ENCODE results near the gene SDCBP2.

The SDCBP2 gene

DNA sequence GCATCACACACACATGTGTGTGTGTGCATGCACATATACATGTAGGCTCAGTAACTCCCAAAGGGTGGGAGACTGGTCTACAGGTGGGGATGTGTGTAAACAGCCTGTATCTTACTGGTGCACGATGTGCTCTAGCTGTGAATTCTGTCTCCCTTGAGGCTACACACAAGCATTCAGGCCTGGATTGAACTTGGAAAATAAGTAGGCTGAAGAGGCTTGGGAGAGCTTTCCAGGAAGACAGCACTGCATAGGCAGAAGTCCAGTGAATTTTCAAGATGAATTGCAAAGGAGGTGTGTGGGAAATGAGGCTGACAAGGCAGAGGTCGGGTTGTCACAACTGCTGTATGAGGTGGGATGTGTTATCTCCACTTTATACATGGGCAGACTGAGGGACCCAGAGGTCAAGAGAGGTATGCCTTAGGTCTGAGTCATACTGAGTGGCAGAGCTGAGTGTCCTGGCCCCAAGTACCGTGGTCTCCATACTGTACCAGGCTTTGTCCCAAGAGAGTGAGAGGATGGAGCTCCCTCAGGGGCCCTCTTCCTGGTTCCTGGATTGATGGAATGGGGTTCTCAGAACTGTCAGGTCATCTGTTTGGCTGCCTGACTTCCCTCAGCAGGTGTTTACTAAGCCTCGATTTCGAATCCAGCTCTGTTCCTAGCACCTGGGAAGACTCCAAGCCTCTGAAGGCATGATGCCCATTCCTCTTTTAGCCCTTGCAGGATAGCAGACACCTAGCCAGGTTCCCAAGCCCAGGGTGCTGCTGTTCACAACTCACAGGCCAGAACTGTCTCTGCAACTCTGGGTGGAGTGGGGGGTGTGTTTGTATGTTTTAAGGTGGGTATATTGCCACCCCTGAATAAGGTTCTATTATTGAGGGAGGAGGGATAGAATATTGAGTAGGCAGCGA lies 48.5 kb downstream of the SDCBP2 start:
- H3K9ac ChIP-seq (ENCODE audit: low read length), result no peak overlapping the region
- no peaks in the 10 kb centered on the region for H3K9me3 ChIP-seq (ENCODE audit: control insufficient read depth, insufficient read depth, low read depth, low read length)
- no peaks in the 10 kb centered on the region for H3K36me3 ChIP-seq (ENCODE audit: control insufficient read depth, insufficient read depth, low read length)
- no peak overlapping the region for H3K4me3 ChIP-seq (ENCODE audit: low read depth, low read length)
- H3K27me3 ChIP-seq (ENCODE audit: control insufficient read depth, insufficient read depth, low read length), result no peaks in the 10 kb centered on the region
- no peak overlapping the region for H3K27ac ChIP-seq (ENCODE audit: low read depth, low read length)
- no peaks in the 10 kb centered on the region for H3K4me1 ChIP-seq (ENCODE audit: control insufficient read depth, insufficient read depth, low read length)

DNA sequence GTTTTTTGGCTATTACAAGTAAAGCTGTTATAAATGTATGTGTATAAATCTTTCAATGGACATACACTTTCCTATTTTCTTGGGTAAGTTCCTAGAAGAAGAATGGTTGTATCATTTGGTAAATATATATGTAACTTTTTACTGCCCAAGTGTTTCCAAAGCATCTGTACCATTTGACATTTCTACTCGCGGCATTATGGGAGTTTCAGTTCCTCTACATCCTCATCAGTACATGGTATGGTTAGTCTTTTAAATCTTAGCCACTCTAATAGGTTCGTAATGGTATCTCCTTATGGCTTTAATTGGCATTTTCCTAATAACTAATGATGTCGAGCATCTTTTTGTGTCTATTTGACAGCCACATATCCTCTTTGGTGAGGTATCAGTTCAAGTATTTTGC lies 49.9 kb downstream of the SDCBP2 start:
- Histone ChIP-seq H3K27ac (ENCODE audit: low read depth, low read length) (no peak overlapping the region), H3K4me3 (ENCODE audit: low read depth, low read length) (no peak overlapping the region), H3K9me3 (ENCODE audit: control insufficient read depth, insufficient read depth, low read depth, low read length) (no peaks in the 10 kb centered on the region), H3K27me3 (ENCODE audit: control insufficient read depth, insufficient read depth, low read length) (no peaks in the 10 kb centered on the region), H3K4me1 (ENCODE audit: control insufficient read depth, insufficient read depth, low read length) (no peaks in the 10 kb centered on the region), H3K36me3 (ENCODE audit: control insufficient read depth, insufficient read depth, low read length) (no peaks in the 10 kb centered on the region), H3K9ac (ENCODE audit: low read length) (no peak overlapping the region)

DNA sequence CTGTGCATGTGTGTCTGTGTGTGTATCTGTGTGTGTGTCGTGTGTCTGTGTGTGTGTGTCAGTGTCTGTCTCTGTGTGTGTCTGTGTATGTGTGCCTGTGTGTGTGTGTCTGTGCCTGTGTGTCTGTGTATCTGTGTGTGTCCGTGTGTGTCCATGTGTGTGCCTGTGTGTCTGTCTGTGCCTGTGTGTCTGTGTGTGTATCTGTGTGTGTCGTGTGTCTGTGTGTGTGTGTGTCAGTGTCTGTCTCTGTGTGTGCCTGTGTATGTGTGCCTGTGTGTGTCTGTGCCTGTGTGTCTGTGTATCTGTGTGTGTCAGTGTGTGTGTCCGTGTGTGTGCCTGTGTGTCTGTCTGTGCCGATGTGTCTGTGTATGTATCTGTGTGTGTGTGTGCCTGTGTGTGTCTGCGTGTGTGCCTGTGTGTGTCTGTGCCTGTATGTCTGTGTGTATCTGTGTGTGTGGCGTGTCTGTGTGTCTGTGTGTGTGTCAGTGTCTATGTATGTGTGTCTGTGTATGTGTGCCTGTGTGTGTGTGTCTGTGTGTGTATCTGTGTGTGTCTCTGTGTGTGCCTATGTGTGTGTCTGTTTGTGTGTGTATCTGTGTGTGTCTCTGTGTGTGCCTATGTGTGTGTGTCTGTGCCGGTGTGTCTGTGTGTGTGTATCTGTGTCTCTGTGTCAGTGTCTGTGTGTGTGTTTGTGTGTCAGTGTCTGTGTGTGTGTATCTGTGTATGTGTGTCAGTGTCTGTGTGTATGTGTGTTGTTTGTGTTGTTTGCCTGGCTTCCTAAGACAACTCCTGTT lies 51.2 kb downstream of the SDCBP2 start:
- H3K27me3 ChIP-seq (ENCODE audit: control insufficient read depth, insufficient read depth, low read length), result no peaks in the 10 kb centered on the region
- H3K36me3 ChIP-seq (ENCODE audit: control insufficient read depth, insufficient read depth, low read length), result no peaks in the 10 kb centered on the region

DNA sequence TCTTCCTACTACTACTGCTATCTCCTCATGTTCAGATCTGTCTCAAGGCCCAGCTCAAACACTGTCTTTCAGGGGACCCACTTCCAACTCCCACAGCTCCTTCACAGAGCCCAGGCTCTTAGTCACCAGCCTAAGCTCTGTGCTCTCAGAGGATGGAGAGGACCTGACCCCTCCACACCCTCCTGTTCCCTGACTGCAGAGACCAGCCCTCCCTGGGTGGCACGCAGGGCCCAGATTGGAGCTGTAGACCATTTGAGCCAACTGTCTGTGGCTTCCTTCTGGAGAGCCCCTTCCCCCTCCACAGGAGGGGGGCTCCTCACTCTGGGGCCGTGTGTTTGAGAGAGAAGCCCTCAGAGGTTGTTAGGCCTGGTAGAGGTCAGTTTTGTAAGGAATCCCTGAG lies 53.0 kb downstream of the SDCBP2 start:
- no peaks in the 10 kb centered on the region for H3K9me3 ChIP-seq (ENCODE audit: control insufficient read depth, insufficient read depth, low read depth, low read length)
- no peak overlapping the region for H3K4me3 ChIP-seq (ENCODE audit: low read depth, low read length)
- H3K36me3 ChIP-seq (ENCODE audit: control insufficient read depth, insufficient read depth, low read length), result no peaks in the 10 kb centered on the region
- no peak overlapping the region for H3K27ac ChIP-seq (ENCODE audit: low read depth, low read length)
- H3K27me3 ChIP-seq (ENCODE audit: control insufficient read depth, insufficient read depth, low read length), result no peaks in the 10 kb centered on the region
- H3K9ac ChIP-seq (ENCODE audit: low read length), result no peak overlapping the region
- H3K4me1 ChIP-seq (ENCODE audit: control insufficient read depth, insufficient read depth, low read length), result no peaks in the 10 kb centered on the region

More for the DNA sequence above, 51.2 kb downstream of the SDCBP2 start:
- no peak overlapping the region for H3K4me3 ChIP-seq (ENCODE audit: low read depth, low read length)
- no peaks in the 10 kb centered on the region for H3K4me1 ChIP-seq (ENCODE audit: control insufficient read depth, insufficient read depth, low read length)
- H3K27ac ChIP-seq (ENCODE audit: low read depth, low read length), result no peak overlapping the region
- no peak overlapping the region for H3K9ac ChIP-seq (ENCODE audit: low read length)
- H3K9me3 ChIP-seq (ENCODE audit: control insufficient read depth, insufficient read depth, low read depth, low read length), result no peaks in the 10 kb centered on the region

DNA sequence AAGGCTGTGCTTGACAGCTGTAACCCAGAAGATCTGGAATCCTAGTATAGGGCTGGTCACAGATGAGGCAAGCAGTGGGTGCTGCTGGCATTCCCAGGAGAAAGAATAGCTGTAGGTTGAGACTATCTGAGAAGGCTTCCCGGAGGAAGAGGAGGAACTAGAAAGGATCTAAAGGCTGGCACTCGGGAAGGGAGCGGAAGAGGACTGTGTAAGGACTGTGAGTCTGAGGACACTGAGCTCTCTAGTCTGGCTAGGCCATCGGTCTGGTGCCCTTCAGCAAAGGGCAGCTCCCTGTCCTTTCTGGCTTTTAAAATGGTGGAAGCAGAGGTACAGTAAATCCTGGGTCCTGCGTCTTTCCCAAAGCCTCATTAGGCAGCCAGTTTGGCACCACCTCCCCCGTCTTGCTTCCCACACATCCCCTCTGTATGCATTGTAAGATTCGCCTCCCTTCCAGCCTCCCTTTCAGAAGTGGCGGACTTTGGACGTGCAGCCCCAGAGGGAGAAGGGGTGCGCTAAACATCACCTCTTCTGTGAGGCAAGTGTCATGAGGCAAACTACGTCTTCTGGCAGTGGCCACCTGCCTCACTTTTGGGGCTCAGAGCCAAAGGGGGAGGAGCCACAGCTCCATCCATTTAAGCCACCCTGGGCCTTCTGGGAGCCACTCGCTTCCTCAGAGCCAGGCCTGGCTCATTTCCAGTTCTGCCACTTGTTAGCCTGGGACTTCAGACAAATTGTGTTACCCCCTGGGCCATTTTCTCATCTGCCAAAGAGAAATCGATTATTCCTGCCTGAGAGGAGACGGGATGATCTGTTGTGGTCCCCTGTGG lies 54.2 kb downstream of the SDCBP2 start:
- H3K27ac ChIP-seq (ENCODE audit: low read depth, low read length), result no peak overlapping the region
- no peak overlapping the region for H3K9ac ChIP-seq (ENCODE audit: low read length)
- H3K9me3 ChIP-seq (ENCODE audit: control insufficient read depth, insufficient read depth, low read depth, low read length), result no peaks in the 10 kb centered on the region
- no peaks in the 10 kb centered on the region for H3K36me3 ChIP-seq (ENCODE audit: control insufficient read depth, insufficient read depth, low read length)
- no peaks in the 10 kb centered on the region for H3K27me3 ChIP-seq (ENCODE audit: control insufficient read depth, insufficient read depth, low read length)
- H3K4me1 ChIP-seq (ENCODE audit: control insufficient read depth, insufficient read depth, low read length), result no peaks in the 10 kb centered on the region
- H3K4me3 ChIP-seq (ENCODE audit: low read depth, low read length), result no peak overlapping the region

DNA sequence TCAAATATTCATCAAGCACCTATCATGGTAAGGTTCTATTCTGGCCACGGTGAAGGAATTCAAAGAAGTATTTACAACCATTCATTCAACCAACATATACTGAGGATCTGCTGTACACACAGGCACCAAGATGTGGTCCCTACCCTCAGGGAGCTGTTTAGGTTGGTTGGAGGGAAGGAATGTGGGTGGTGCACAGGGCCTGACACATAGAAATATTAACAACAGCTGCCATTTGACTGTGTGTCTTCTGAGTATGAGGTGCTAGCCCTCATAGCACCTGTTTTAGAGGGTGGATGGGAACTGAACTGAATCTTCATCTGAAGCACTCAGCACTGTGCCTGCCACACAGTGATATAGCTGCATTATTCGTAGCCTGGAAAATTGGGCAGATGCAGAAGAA lies 55.6 kb downstream of the SDCBP2 start:
- Histone ChIP-seq H3K27me3 (ENCODE audit: control insufficient read depth, insufficient read depth, low read length) (no peaks in the 10 kb centered on the region), H3K36me3 (ENCODE audit: control insufficient read depth, insufficient read depth, low read length) (no peaks in the 10 kb centered on the region), H3K4me1 (ENCODE audit: control insufficient read depth, insufficient read depth, low read length) (no peaks in the 10 kb centered on the region), H3K9ac (ENCODE audit: low read length) (no peak overlapping the region), H3K9me3 (ENCODE audit: control insufficient read depth, insufficient read depth, low read depth, low read length) (no peaks in the 10 kb centered on the region), H3K27ac (ENCODE audit: low read depth, low read length) (no peak overlapping the region), H3K4me3 (ENCODE audit: low read depth, low read length) (no peak overlapping the region)

DNA sequence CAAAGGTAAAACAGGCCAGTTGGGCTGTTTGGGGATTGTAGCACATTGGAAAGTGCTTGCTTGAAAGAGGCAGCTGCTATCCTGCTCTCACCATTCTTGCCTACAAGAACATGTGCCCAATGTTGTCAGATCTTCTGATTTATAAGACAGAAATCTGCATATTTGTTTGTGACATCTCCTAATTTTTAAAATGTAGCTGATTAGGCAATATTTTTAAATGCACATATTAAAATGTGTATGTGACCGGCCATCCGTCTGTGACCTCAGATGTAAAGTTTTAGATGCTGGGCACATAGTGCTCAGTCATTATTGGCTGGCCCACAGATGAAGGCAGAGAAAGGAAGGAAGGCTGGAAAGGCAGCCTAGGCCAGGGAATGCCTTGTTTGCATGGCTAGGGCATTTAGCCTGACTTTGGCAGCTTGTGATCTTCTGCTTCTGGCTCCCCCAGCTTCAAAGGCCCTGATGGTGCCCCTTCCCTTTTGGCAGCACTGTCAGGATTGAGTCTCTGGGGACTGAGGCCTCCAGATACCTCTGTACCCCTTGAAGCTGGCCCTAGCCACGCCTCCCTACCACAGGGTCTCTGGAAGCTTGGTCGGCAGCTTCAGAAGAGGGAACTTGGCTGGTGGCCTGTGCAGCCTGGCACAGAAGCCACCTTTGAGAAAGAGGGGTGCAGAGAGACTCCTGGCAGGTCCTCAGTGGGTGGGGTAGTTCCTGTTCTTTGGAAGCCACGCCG lies 56.4 kb downstream of the SDCBP2 start:
- 0 out of 2 replicates have a peak, but pooled peaks cover under 1% of the 10 kb centered on the region for H3K4me1 ChIP-seq (ENCODE audit: control insufficient read depth, insufficient read depth, low read length)
- H3K36me3 ChIP-seq (ENCODE audit: control insufficient read depth, insufficient read depth, low read length), result no peaks in the 10 kb centered on the region
- no peaks in the 10 kb centered on the region for H3K9me3 ChIP-seq (ENCODE audit: control insufficient read depth, insufficient read depth, low read depth, low read length)
- no peaks in the 10 kb centered on the region for H3K27me3 ChIP-seq (ENCODE audit: control insufficient read depth, insufficient read depth, low read length)
- no peak overlapping the region for H3K4me3 ChIP-seq (ENCODE audit: low read depth, low read length)
- no peak overlapping the region for H3K27ac ChIP-seq (ENCODE audit: low read depth, low read length)
- H3K9ac ChIP-seq (ENCODE audit: low read length), result no peak overlapping the region

DNA sequence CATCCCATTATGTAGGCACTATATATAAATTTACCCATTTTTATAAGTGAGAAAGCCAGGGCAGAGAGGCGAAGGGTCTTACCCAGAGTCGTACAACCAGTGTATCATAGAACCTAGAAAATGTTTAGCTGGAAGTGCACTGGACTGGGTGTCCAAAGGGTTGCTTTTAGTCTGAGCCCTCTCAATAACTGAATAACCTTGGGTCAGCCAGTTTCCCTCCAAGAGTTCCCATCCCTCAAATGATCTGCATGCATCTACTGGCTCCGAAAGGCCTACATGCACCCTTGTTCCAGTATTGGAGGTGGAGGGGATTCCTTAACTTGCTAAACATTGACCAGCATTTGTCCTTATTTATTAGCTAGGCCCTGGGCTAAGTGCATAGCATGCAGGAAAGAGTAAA lies 59.1 kb downstream of the SDCBP2 start:
- H3K9ac ChIP-seq (ENCODE audit: low read length), result no peak overlapping the region
- H3K9me3 ChIP-seq (ENCODE audit: control insufficient read depth, insufficient read depth, low read depth, low read length), result no peaks in the 10 kb centered on the region
- no peaks in the 10 kb centered on the region for H3K27me3 ChIP-seq (ENCODE audit: control insufficient read depth, insufficient read depth, low read length)
- no peak overlapping the region for H3K4me3 ChIP-seq (ENCODE audit: low read depth, low read length)
- H3K4me1 ChIP-seq (ENCODE audit: control insufficient read depth, insufficient read depth, low read length), result peaks cover 17% of the 10 kb centered on the region
- no peaks in the 10 kb centered on the region for H3K36me3 ChIP-seq (ENCODE audit: control insufficient read depth, insufficient read depth, low read length)
- no peak overlapping the region for H3K27ac ChIP-seq (ENCODE audit: low read depth, low read length)

DNA sequence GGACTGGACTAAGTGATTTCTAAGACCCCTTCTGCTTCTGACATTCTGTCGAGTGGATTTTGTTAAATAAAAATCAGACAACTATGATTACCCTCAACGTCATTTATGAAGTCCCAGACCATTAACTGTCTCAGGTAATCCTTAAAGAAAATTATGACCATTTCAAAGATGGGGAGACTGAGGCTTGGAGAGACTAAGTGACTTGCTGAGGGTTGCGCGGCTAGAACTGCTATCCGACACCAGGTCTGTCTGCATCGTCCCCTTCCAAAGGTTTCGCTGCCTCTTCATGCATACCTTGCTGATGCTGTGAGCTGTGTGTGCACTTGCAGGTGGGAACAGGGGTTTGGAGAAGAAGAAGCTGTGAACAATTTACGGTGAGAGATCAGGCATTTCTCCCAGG lies 59.7 kb downstream of the SDCBP2 start:
- no peak overlapping the region for H3K9ac ChIP-seq (ENCODE audit: low read length)
- no peak overlapping the region for H3K4me3 ChIP-seq (ENCODE audit: low read depth, low read length)
- no peak overlapping the region for H3K27ac ChIP-seq (ENCODE audit: low read depth, low read length)
- H3K4me1 ChIP-seq (ENCODE audit: control insufficient read depth, insufficient read depth, low read length), result peaks cover 17% of the 10 kb centered on the region
- H3K9me3 ChIP-seq (ENCODE audit: control insufficient read depth, insufficient read depth, low read depth, low read length), result no peaks in the 10 kb centered on the region
- H3K27me3 ChIP-seq (ENCODE audit: control insufficient read depth, insufficient read depth, low read length), result no peaks in the 10 kb centered on the region
- no peaks in the 10 kb centered on the region for H3K36me3 ChIP-seq (ENCODE audit: control insufficient read depth, insufficient read depth, low read length)

DNA sequence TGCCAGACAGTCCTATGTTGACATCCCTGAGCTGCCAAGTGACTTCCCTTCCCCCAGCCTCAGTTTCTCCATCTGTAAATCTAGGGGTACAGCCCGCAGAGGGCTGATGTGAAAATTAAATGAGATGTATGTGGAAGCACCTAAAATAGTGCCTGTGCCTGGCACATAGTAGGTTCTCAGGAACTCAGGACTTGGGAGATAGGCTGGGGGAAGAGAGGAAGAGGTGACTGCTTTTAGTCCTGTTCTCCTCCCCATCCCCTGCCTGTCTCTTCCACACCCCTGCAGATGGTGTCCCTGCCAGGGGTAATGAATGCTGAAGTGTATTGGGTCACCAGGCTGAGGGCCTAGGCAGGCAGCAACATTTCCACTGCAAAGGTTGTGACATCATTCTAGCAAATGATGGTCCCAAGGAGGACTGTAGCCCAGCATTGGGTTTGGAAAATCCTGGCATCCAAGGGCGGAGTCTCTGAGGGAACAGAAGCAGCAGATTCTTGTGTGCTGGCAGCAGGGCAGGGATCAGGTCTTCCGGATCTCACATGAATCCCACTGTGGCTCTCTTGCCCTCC lies 61.0 kb downstream of the SDCBP2 start:
- H3K36me3 ChIP-seq (ENCODE audit: control insufficient read depth, insufficient read depth, low read length), result no peaks in the 10 kb centered on the region
- no peak overlapping the region for H3K9ac ChIP-seq (ENCODE audit: low read length)
- H3K27ac ChIP-seq (ENCODE audit: low read depth, low read length), result no peak overlapping the region
- H3K9me3 ChIP-seq (ENCODE audit: control insufficient read depth, insufficient read depth, low read depth, low read length), result no peaks in the 10 kb centered on the region
- no peak overlapping the region for H3K4me3 ChIP-seq (ENCODE audit: low read depth, low read length)
- no peaks in the 10 kb centered on the region for H3K27me3 ChIP-seq (ENCODE audit: control insufficient read depth, insufficient read depth, low read length)
- peaks cover 17% of the 10 kb centered on the region for H3K4me1 ChIP-seq (ENCODE audit: control insufficient read depth, insufficient read depth, low read length)

All from HUES6 (cell line).